MM.1S (cell line): Measurements from ENCODE around the gene TSEN34.
"Not testable (repeated sequence)": the region's sequence is repeated elsewhere in the genome, so short reads cannot be mapped to it uniquely, and the experiment has no call there.

ENCODE experiments used
- CTCF ChIP-seq: fragments of 300-600 bp; sonication (generic); IDR thresholded peaks from 2 replicates; pipeline ENCODE4 v1.5.1; 2016; ENCODE audit warnings: antibody characterized with exemption, low read length, mixed read lengths
- EZH2 ChIP-seq: fragments of 300-600 bp; sonication (generic); optimal IDR thresholded peaks from 2 replicates; pipeline ENCODE3; 2017; ENCODE audit warnings: low read depth, mild to moderate bottlenecking, antibody characterized with exemption, low read length, mixed read lengths
- EZH2phosphoT487 ChIP-seq: fragments of 300-600 bp; sonication (generic); IDR thresholded peaks from 2 replicates; pipeline ENCODE4 v1.6.1; 2018; ENCODE audit warnings: antibody characterized with exemption, low read length

- TF ChIP-seq CTCF, EZH2phosphoT487, EZH2: not testable (repeated sequence)
Measured at GRCh38 chr19:54223937-54224281, 32.8 kb downstream of the TSEN34 start.
